Prostate gland (tissue), 2 donors: ENCODE data around the gene CPNE1. TPM values are rescaled to one million over a fixed set of nuclear protein-coding genes. Genes with fewer than 3 reads are reported as not detected.

Source experiments
- DNase-seq: peaks from one replicate; pipeline ENCODE4 v3.0.0-alpha.2; 2019; ENCODE audit warnings: low spot score
- H3K27ac ChIP-seq, 2 donors: fragments of 200-600 bp; sonication (generic); 2 replicates each; pipeline ENCODE4 v1.5.1; 2017 to 2019
- H3K27me3 ChIP-seq: fragments of 200-600 bp; sonication (generic); replicated peaks from 2 replicates; pipeline ENCODE4 v1.5.1; 2019; ENCODE audit not compliant: insufficient read depth
- H3K36me3 ChIP-seq, 2 donors: fragments of 200-600 bp; sonication (generic); 1 replicate in 1 of 2; 2 replicates in 1 of 2; pipeline versions ENCODE4 v1.5.1 to v1.8.1; 2017 to 2019
- H3K4me1 ChIP-seq: fragments of 200-600 bp; sonication (generic); replicated peaks from 2 replicates; pipeline ENCODE4 v1.5.1; 2019
- H3K4me3 ChIP-seq, 2 donors: fragments of 200-600 bp; sonication (generic); 2 replicates each; pipeline ENCODE4 v1.5.1; 2017 to 2019
- H3K9me3 ChIP-seq: fragments of 200-600 bp; sonication (generic); 2 replicates; pipeline ENCODE4 v1.5.1; 2017
- POLR2A ChIP-seq: fragments of 450-650 bp; IDR thresholded peaks from one replicate; pipeline ENCODE4 v1.6.1; 2016; ENCODE audit warnings: antibody characterized with exemption, mild to moderate bottlenecking
- POLR2AphosphoS5 ChIP-seq: sonication (generic); formaldehyde crosslinking; IDR thresholded peaks from one replicate; pipeline ENCODE4 v1.6.1; 2017; ENCODE audit warnings: antibody characterized with exemption
- WGBS: methylation state at CpG from one replicate; pipeline ENCODE4 v1.1.5; 2018; 5-methylcytosine and 5-hydroxymethylcytosine counted together
- intact Hi-C: fragments of 100-400 bp; cut with DNase I; formaldehyde crosslinking; loops from one replicate; pipeline ENCODE4 v1.14.2; 2022
- total RNA-seq, 2 donors: library from RNA; depleted of rRNA; stranded (reverse); fragments of >200 nt; gene quantifications; one replicate each; pipeline ENCODE4 v1.1.0, GENCODE V29; 2016
- TF ChIP-seq, protein P1 (sequence below), 4 experiments: fragments of 200-600 bp in 2 of 4; fragments of 450-650 bp in 2 of 4; sonication (generic) in 2 of 4; IDR thresholded peaks; 1 replicate in 3 of 4; 2 replicates in 1 of 4; pipeline ENCODE4 v1.5.1; 2016 to 2019; ENCODE audit warnings: antibody characterized with exemption in 4 of 4, mild to moderate bottlenecking in 2 of 4, moderate library complexity in 2 of 4

Gene CPNE1
- total RNA-seq, 2 donors from 2014 or later: 90.1 to 91.4 TPM

GRCh38 chr20:35597186-35597585 lies 67.5 kb downstream of the CPNE1 start:
- WGBS: 97% methylated on average over 2 of the region's 2 CpGs
- H3K4me3 ChIP-seq: no peak overlapping the region
- H3K36me3 ChIP-seq: no peaks in the 10 kb centered on the region
- TF ChIP-seq POLR2AphosphoS5: no peak
- TF ChIP-seq POLR2A: no peak
- TF ChIP-seq, protein P1, sequence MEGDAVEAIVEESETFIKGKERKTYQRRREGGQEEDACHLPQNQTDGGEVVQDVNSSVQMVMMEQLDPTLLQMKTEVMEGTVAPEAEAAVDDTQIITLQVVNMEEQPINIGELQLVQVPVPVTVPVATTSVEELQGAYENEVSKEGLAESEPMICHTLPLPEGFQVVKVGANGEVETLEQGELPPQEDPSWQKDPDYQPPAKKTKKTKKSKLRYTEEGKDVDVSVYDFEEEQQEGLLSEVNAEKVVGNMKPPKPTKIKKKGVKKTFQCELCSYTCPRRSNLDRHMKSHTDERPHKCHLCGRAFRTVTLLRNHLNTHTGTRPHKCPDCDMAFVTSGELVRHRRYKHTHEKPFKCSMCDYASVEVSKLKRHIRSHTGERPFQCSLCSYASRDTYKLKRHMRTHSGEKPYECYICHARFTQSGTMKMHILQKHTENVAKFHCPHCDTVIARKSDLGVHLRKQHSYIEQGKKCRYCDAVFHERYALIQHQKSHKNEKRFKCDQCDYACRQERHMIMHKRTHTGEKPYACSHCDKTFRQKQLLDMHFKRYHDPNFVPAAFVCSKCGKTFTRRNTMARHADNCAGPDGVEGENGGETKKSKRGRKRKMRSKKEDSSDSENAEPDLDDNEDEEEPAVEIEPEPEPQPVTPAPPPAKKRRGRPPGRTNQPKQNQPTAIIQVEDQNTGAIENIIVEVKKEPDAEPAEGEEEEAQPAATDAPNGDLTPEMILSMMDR (IDR thresholded peaks at IDR 0.05): no peak
- no peaks in the 10 kb centered on the region for H3K9me3 ChIP-seq
- no peaks in the 10 kb centered on the region for H3K27me3 ChIP-seq
- no peak overlapping the region for H3K27ac ChIP-seq
- H3K4me1 ChIP-seq: no peaks in the 10 kb centered on the region
- intact Hi-C loops: no loop called here
- no peak for DNase-seq

DNA sequence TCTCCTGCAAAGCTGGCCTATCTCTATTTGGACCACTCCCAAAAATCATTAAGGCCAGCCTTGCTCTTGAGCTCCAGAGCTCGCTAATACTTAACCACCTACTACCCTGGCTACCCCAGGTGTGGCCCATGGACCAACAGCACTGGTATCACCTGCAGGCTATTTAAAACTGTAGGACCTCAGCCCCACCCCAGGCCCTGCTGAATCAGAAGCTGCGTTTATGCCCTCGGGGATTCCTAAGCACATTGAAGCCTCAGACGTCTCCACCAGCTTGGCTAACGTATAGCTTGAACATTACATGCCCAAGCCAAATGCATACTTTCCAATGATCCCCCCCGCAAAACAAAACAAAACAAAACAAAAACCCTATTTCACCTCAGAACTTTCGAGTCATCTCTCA lies 68.8 kb downstream of the CPNE1 start:
- H3K36me3 ChIP-seq: no peaks in the 10 kb centered on the region
- WGBS: 65% methylated on average over 7 of the region's 7 CpGs
- H3K4me1 ChIP-seq: no peaks in the 10 kb centered on the region
- no peaks in the 10 kb centered on the region for H3K27me3 ChIP-seq
- H3K27ac ChIP-seq: no peak overlapping the region
- no peaks in the 10 kb centered on the region for H3K9me3 ChIP-seq
- H3K4me3 ChIP-seq: no peak overlapping the region
- TF ChIP-seq, protein P1 (IDR thresholded peaks at IDR 0.05): no peak
- TF ChIP-seq POLR2A: no peak
- no peak for TF ChIP-seq POLR2AphosphoS5
- intact Hi-C loops: no loop called here
- no peak for DNase-seq

DNA sequence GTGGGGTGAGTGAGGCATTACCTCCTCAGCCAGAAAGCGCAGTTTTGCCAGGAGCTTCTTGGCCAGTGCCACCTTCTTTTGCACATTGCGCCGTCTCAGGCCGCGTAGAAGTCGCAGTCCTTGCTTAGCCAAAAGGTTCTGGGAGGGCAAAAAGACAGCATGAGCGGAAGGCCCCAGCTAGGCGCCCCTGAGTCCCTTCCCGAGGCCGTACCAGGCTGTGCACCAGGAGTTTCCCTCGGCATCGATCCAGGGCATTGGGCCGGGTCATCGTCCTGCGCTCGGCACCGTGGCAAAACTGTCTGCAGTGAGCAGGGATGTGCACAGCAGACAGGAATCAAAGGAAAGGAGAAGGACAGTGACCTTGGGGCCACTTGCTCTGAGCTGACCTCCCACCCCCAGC lies 69.2 kb downstream of the CPNE1 start:
- WGBS: 90% methylated on average over 17 of the region's 17 CpGs
- intact Hi-C loops: no loop called here
- H3K36me3 ChIP-seq: no peaks in the 10 kb centered on the region

GRCh38 chr20:35592339-35592974 lies 72.2 kb downstream of the CPNE1 start:
- H3K4me3 ChIP-seq: no peak overlapping the region
- no peak overlapping the region for H3K27ac ChIP-seq
- intact Hi-C loops: no loop called here
- WGBS: 56% methylated on average over 2 of the region's 2 CpGs
- H3K36me3 ChIP-seq: no peaks in the 10 kb centered on the region
- no peaks in the 10 kb centered on the region for H3K9me3 ChIP-seq
- DNase-seq: no peak
- TF ChIP-seq POLR2AphosphoS5: no peak
- TF ChIP-seq, protein P1 (IDR thresholded peaks at IDR 0.05): no peak
- no peak for TF ChIP-seq POLR2A
- no peaks in the 10 kb centered on the region for H3K4me1 ChIP-seq
- H3K27me3 ChIP-seq: no peaks in the 10 kb centered on the region

More for the DNA sequence above, 69.2 kb downstream of the CPNE1 start:
- Histone ChIP-seq H3K9me3 (no peaks in the 10 kb centered on the region), H3K4me3 (no peak overlapping the region), H3K27me3 (no peaks in the 10 kb centered on the region), H3K4me1 (no peaks in the 10 kb centered on the region), H3K27ac (no peak overlapping the region)
- TF ChIP-seq POLR2A: no peak
- TF ChIP-seq, protein P1 (IDR thresholded peaks at IDR 0.05): no peak
- TF ChIP-seq POLR2AphosphoS5: no peak
- DNase-seq: no peak

DNA sequence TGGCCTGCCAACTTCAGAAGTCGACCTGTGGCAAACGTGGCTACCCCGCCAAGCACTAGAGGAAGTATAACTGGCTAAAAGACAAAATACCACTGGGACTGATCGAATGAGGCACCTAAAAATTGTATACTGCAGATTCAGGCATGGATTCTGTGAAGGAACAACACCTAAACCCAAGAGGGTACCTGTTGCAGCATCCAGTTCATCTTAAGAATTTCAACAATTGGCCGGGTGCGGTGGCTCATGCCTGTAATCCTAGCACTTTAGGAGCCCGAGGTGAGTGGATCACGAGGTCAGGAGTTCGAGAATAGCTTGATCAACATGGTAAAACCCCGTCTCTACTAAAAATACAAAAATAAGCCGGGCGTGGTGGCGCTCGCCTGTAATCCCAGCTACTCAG lies 76.3 kb downstream of the CPNE1 start:
- intact Hi-C loops: no loop called here
- Histone ChIP-seq H3K27me3 (no peaks in the 10 kb centered on the region), H3K9me3 (no peaks in the 10 kb centered on the region), H3K27ac (no peak overlapping the region), H3K36me3 (no peaks in the 10 kb centered on the region), H3K4me1 (no peaks in the 10 kb centered on the region), H3K4me3 (no peak overlapping the region)
- DNase-seq: no peak
- 88% methylated on average over 14 of the region's 14 CpGs for WGBS
- TF ChIP-seq, protein P1 (IDR thresholded peaks at IDR 0.05): no peak
- TF ChIP-seq POLR2AphosphoS5 (no peak), POLR2A (no peak)
